NCI-H146 treated with DMSO at 0.1 percent for 48 hours (cell line): Measurements from ENCODE around the gene PIGN.

Experiments used
- DNase-seq: peaks from one replicate; lab custom pipeline; 2025; ENCODE audit not compliant: unreplicated experiment; lab: John Stamatoyannopoulos, UW

PIGN gene

DNA sequence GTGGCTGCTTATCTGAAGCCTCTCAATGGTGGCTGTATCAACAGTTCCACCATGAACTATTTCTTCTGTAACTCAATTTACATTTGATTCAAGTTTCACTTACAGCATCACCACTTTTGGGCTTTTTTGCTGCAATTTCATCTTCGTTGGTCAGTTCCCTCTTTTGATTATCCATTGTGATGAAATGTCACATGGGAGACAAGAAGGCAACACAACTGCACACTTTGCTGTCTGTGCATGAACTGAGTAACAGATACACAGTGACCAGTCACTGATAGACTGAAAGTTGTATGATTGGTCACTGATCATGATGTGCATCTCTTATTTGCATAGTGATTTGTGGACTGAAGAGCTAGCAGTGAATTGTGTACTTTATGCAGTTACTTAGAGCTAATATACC is 163.3 kb downstream of the PIGN start:
- no peak for DNase-seq

DNA sequence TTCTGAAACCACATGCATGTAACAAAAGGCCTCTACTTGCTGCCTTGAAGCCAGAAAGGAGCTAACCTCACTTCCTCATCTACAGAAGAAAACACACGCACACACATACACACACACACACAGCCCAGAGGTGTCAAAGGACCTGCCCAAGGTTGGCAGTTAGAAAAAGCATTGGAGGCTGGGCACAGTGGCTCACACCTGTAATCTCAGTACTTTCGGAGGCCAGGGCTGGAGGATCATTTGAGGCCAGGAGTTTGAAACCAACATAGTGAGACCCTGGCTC is 168.2 kb downstream of the PIGN start:
- no peak for DNase-seq

DNA sequence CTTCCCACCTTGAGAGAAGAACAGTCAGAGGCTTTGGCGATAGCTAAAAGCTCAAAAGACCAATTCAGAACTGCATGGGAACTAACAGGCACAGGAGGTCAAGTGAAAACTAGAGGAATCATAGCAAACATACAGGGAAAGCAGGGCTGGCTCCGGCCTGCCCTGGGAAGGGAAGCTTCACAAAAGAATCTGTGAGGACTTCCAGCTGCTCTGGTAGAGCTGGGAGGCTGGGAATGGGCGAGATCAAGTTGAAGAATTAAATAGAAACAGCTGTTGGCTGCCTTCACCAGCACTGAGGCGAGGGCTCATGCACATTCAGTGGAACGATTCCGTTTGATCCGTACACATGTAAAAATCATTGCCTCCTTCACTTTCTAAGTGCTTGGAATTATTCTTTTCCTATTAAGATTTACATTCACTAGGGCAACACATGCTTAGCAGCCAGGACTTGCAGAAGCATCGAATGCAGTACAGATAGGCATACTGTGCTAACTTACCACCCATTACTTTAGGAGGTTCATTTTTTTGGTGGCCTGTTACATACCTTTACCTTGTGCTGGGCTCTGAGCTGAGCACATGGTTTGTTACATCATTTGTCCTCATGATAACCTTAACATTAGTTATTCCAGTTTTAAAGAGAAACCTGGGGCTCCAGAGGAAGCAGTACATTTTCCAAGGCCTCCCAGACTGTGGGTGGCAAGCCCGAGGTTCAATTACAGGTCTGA is 168.7 kb downstream of the PIGN start:
- DNase-seq, result no peak

DNA sequence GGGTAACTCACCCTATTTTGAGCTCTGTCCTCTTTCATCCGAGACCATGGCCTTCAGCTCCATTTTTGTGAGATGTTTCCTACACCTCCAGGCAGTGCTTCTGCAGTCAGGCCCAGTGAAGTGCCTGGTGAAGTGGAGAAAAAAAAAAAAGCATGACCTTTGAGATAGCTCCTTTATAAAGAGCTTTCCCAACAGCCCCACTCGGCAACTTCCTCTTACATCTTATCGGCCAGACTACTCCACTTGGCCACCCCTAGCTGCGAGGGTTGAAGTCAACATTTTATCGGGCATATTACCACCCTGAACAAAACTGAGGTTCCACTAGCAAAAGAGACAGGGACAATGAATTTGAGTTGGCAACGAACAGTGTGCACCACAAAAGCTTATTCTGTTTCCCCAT is 169.2 kb downstream of the PIGN start:
- no peak for DNase-seq

DNA sequence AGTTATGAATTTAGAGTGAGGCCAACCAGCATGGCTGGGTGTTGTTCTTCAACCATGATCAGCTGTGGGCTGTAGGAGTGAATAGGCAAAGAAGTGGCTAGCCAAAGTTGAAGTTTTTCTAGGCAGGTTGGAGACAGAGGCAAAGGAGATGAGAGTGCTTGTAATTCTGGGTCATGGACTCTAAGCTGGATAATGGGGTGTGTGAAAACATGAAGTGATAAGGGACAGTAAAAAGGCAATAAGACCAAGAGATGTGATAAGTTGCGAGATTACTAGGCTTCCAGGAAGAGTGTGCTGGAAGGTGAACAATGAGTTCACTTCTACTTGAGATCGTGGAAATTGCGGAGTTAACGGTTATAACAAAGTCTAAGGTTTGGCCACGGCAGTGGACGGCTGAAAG is 175.4 kb downstream of the PIGN start:
- no peak for DNase-seq

DNA sequence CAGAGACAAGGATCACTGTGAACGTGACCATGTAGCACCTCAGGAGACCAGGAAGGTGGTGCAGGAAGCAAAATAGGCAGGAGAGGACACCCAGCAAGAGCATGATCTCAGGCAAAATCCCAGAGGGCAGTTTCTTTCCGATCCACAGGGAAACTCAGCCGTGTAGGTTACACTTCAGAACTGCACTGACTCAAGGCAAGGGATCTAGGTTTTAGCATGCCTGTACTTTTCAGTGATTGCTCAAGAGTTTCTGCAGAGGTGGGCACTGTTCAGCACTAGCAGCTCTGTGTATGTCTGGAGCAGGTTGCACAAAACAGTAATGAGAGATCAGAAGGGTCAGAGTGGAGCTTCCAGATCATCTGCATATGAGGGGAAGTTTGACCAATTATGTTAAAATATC is 177.3 kb downstream of the PIGN start:
- DNase-seq, result no peak

DNA sequence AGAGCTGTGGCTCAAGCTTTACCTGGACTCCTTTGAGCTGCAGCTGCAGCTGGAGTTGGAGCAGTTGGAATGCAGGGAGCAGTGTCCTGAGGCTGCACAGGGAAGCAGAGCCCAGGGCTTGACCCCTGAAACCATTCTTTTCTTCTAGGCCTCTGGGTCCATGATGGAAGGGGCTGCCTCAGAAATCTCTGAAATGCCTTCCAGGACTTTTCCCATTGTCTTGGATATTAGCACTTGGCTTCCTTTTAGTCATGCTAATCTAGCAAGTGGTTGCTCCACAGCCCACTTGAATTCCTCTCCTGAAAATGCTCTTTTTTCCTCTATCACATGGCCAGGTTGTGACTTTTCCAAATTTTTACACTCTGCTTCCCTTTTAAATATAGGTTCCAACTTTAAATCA is 185.5 kb downstream of the PIGN start:
- DNase-seq, result no peak

DNA sequence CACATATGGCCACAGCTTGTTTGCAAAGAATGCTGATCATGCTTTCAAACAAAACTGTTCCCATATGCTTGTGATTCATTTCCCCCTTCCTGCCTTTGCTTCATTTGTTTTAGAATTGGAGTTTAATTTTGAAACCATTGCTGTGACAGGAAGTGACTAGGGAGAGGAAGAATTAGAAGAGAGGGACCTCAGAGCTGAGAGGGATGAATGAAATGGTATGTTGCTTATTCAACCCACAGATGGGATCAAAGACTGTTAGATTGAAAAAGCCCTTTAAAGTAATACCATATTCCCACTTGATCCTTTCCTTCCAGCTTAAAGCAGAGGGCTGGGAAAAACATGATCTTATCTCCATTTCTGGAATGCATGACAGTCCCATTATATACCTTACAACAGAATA is 187.9 kb downstream of the PIGN start:
- DNase-seq, result no peak

DNA sequence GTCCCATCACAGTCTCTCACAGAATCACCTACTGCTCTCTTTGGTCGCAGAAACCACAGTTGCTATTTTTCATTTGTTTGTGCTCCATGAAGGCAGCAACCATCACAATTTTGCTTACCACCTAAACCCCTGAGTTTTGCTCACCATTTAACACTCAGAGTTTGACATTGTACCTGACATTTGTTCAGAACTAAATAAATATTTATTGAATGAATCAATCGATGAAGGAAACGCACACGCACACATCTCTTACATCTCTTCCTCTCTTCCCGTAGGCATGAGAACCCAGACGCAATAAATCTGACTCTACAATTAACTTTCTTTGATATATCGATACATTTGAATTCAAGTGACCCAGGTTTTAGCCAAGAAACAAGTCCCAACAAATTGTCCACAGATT is 188.5 kb downstream of the PIGN start:
- no peak for DNase-seq

DNA sequence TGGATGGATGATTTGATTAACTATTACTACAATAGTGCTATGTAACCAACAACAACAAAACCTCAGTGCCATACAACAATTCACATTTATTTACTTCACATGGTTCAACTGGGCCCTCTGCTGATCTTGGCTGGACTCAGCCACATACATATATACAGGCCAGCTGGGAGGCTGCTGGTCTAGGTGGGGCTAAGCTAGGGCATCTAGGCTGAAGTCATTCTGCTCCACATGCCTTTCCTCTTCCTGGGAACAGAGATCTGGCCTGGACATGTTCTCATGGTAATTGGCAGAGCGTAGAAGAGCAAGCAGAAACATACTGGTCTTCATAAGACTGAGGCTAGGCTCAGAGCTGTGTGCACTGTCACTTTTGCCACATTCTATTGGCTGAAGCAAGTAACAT is 191.2 kb downstream of the PIGN start:
- DNase-seq, result no peak

DNA sequence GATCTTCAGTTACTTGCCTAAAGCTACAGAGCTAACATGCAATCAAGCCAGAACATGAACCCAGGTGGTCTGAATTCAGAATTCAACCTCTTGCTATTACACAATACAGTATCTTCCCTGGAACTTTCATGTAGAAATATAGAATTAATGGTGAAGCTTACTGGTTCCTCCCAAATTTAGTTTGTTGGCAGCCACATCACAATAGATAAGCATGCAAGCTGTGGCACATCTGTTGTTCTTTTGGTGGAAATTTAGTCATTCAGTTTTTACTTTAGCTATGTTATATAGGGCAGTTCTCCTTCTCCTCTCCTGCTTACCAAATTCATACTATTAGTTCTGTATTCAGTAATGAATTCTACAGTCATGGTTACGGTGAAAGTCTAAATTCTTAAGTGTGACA is 193.0 kb downstream of the PIGN start:
- DNase-seq, result no peak

DNA sequence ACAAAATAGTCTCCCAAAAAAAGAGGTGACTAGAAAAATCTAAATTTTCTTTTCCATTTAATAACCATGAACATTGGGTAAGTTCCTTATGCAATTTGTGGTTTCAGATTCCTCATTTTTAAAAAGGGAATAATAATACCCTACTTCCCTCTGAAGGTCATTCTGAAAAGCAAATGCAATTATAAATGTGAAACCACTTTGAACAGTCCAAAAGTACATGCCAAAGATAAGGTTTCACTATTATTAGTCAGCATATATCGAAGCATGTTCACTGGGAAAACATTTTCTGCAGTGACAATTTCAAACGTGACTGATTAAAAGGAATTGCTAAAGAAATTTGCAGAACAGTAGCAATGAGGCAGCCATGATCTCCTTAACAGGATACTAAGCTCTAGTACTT is 193.9 kb downstream of the PIGN start:
- DNase-seq, result no peak

DNA sequence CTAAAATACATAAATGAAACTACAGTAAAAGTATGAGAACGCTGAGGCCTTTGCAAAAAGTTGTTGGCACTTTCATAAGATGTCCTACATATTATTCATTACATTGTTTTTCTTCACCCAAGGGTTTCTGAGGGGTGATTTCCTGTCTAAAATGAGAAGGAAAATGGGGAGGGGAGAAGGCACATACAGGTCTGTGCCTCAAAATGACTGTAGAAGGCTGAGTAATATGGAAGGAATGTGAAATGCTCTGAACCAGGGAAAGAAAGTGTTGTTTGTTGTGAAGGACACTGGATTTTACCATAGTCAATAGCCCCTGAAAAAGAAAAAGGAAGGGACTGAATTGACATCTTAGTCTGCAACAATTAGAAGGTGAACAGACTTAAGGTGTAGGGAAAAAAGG is 194.6 kb downstream of the PIGN start:
- DNase-seq, result no peak

DNA sequence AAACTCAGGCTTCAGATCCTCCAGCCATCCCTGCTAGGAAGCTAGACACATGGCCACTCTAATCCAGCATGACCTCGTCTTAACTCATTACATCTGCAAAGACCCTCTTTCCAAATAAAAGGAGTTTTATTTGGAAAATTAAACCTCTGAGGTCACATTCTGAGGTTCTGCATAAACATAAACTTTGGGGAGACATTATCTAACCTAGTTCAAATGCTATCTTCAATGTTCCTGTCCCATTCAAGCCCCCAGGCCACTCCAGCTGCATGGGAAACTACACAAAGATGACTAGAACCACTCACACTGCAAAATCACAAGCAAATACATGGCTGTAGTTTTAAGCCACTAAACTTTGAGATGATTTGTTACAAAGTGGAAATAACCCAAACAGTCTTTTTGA is 195.0 kb downstream of the PIGN start:
- no peak for DNase-seq

DNA sequence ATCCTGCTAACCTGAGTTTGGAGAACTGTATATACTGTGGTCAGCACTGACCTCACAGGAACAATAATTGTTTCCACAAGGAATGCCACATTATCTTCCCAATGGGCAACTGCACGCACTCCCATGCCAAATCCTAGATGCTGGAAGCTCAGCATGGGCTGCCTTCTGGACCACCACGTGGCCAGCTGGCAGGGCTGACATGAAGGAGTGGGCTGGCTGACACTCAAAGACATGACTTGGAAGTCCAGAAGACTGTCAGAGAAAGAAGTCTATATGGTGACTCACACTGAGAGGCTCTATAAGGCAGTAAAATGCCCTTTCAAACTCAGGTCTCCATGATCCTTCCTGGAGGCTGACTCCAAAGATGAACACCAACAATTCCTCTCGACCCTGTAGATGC is 195.7 kb downstream of the PIGN start:
- no peak for DNase-seq
